ENCODE measurements around the gene CAMKK1. TPM values are rescaled to one million over a fixed set of nuclear protein-coding genes. Genes with fewer than 3 reads are reported as not detected.

Gene CAMKK1
- total and polyA plus RNA-seq, 2 donors: 4.9 to 10.8 TPM

GRCh38 chr17:3836551-3836950, 56.3 kb downstream of the CAMKK1 start:
- Histone ChIP-seq H3K27me3 (ENCODE audit: control insufficient read depth in 2 of 2, insufficient read depth in 1 of 2, low read length in 1 of 2) (no peaks in the 10 kb centered on the region), H3K4me1 (ENCODE audit: control insufficient read depth in 2 of 2, insufficient read depth in 2 of 2, low read length in 2 of 2) (no peaks in the 10 kb centered on the region), H3K9me3 (ENCODE audit: control insufficient read depth in 2 of 2, insufficient read depth in 1 of 2, low read length in 1 of 2) (no peaks in the 10 kb centered on the region), H3K27ac (ENCODE audit: low read depth in 1 of 2, low read length in 1 of 2) (no peak overlapping the region), H3K4me3 (ENCODE audit: low read length in 2 of 2) (no peak overlapping the region), H3K36me3 (ENCODE audit: control insufficient read depth in 2 of 2, insufficient read depth in 2 of 2, low read length in 1 of 2) (peaks cover 68 to 73% of the 10 kb centered on the region in 2 donors)
- 98% methylated on average over 10 of the region's 10 CpGs for WGBS
- DNase-seq (ENCODE audit: low read depth in 6 of 9, low spot score in 9 of 9): no peak

- no peak overlapping the region for H3K4me3 ChIP-seq (ENCODE audit: low read length in 2 of 2)
- DNase-seq (ENCODE audit: low read depth in 6 of 9, low spot score in 9 of 9): no peak
- peaks cover 66 to 67% of the 10 kb centered on the region in 2 donors for H3K36me3 ChIP-seq (ENCODE audit: control insufficient read depth in 2 of 2, insufficient read depth in 2 of 2, low read length in 1 of 2)
- no peaks in the 10 kb centered on the region for H3K4me1 ChIP-seq (ENCODE audit: control insufficient read depth in 2 of 2, insufficient read depth in 2 of 2, low read length in 2 of 2)
- H3K27ac ChIP-seq (ENCODE audit: low read depth in 1 of 2, low read length in 1 of 2): no peak overlapping the region
- H3K27me3 ChIP-seq (ENCODE audit: control insufficient read depth in 2 of 2, insufficient read depth in 1 of 2, low read length in 1 of 2): no peaks in the 10 kb centered on the region
- H3K9me3 ChIP-seq (ENCODE audit: control insufficient read depth in 2 of 2, insufficient read depth in 1 of 2, low read length in 1 of 2): no peaks in the 10 kb centered on the region
- WGBS: 96% methylated on average over 14 of the region's 14 CpGs
These were observed 57.2 kb downstream of the CAMKK1 start for GRCh38 chr17:3835410-3836229.

GRCh38 chr17:3834811-3835210, 58.0 kb downstream of the CAMKK1 start:
- 96% methylated on average over 4 of the region's 4 CpGs for WGBS
- Histone ChIP-seq H3K4me3 (ENCODE audit: low read length in 2 of 2) (no peak overlapping the region), H3K27me3 (ENCODE audit: control insufficient read depth in 2 of 2, insufficient read depth in 1 of 2, low read length in 1 of 2) (no peaks in the 10 kb centered on the region), H3K9me3 (ENCODE audit: control insufficient read depth in 2 of 2, insufficient read depth in 1 of 2, low read length in 1 of 2) (no peaks in the 10 kb centered on the region), H3K4me1 (ENCODE audit: control insufficient read depth in 2 of 2, insufficient read depth in 2 of 2, low read length in 2 of 2) (no peaks in the 10 kb centered on the region), H3K36me3 (ENCODE audit: control insufficient read depth in 2 of 2, insufficient read depth in 2 of 2, low read length in 1 of 2) (peaks cover 60% of the 10 kb centered on the region in 2 donors), H3K27ac (ENCODE audit: low read depth in 1 of 2, low read length in 1 of 2) (no peak overlapping the region)
- DNase-seq (ENCODE audit: low read depth in 6 of 9, low spot score in 9 of 9): no peak

DNA sequence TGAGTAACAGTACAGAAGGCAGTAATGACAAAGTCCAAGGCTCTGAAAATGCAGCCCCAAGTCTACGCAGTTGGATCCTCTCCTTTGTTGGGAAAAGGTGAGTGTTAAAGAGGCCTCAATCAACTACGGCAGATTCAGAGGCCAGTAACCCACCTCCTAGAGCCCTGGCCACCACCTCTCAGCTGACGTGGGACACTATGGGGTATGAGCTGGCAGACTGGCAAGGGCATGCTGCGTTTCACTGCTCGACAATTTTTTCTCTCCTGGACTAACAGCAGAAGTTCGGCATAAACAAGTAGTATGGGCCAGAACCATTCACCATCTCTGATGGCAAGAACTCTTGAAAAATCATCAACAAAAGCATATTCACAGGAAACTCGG, 64.0 kb downstream of the CAMKK1 start:
- no peak for DNase-seq (ENCODE audit: low read depth in 6 of 9, low spot score in 9 of 9)
- no peak overlapping the region for H3K4me3 ChIP-seq (ENCODE audit: low read length in 2 of 2)
- H3K27me3 ChIP-seq (ENCODE audit: control insufficient read depth in 2 of 2, insufficient read depth in 1 of 2, low read length in 1 of 2): no peaks in the 10 kb centered on the region
- 98% methylated on average over 7 of the region's 7 CpGs for WGBS
- H3K4me1 ChIP-seq (ENCODE audit: control insufficient read depth in 2 of 2, insufficient read depth in 2 of 2, low read length in 2 of 2): peaks cover 0 to 13% of the 10 kb centered on the region in 2 donors
- H3K9me3 ChIP-seq (ENCODE audit: control insufficient read depth in 2 of 2, insufficient read depth in 1 of 2, low read length in 1 of 2): no peaks in the 10 kb centered on the region
- H3K36me3 ChIP-seq (ENCODE audit: control insufficient read depth in 2 of 2, insufficient read depth in 2 of 2, low read length in 1 of 2): peaks cover 43 to 59% of the 10 kb centered on the region in 2 donors
- peak overlapping the region in 1 of 2 donors; percentile 13 for H3K27ac ChIP-seq (ENCODE audit: low read depth in 1 of 2, low read length in 1 of 2)

GRCh38 chr17:3828151-3828851, 64.6 kb downstream of the CAMKK1 start:
- H3K36me3 ChIP-seq (ENCODE audit: control insufficient read depth in 2 of 2, insufficient read depth in 2 of 2, low read length in 1 of 2): peaks cover 45 to 61% of the 10 kb centered on the region in 2 donors
- peak overlapping the region in 1 of 2 donors; percentile 13 for H3K27ac ChIP-seq (ENCODE audit: low read depth in 1 of 2, low read length in 1 of 2)
- no peaks in the 10 kb centered on the region for H3K27me3 ChIP-seq (ENCODE audit: control insufficient read depth in 2 of 2, insufficient read depth in 1 of 2, low read length in 1 of 2)
- 95% methylated on average over 7 of the region's 7 CpGs for WGBS
- H3K4me3 ChIP-seq (ENCODE audit: low read length in 2 of 2): no peak overlapping the region
- no peaks in the 10 kb centered on the region for H3K9me3 ChIP-seq (ENCODE audit: control insufficient read depth in 2 of 2, insufficient read depth in 1 of 2, low read length in 1 of 2)
- DNase-seq (ENCODE audit: low read depth in 6 of 9, low spot score in 9 of 9): no peak
- H3K4me1 ChIP-seq (ENCODE audit: control insufficient read depth in 2 of 2, insufficient read depth in 2 of 2, low read length in 2 of 2): peaks cover 0 to 13% of the 10 kb centered on the region in 2 donors

DNA sequence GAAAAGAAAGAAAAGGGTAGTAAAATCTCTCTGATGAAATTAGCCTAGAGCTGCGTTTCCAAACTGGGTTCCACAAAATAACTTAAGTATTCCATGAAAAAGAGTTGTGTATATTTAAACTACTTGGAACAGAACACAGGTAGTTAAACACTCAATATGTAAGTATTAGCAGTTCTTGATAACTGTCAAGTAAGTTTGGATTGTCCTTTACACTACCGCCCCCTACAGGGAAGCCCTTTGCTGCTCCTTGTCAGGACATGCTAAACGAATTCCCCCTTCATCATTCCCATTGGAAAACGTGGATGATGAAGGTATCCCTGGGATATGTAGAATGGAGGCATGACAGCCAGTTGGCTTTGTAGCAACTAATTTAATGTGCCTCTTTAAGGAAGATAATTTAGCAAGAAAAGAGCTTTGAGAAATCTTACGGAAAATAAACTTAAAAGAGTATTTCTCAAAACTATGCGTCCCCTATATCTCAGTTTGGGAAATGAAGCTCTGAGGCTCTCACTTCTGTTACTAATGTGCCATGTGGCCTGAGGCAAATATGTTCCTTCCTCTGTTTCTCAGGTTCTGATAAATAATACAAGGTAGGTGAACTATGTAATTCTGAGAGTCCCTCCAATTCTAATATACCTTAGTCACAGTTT, 65.6 kb downstream of the CAMKK1 start:
- DNase-seq (ENCODE audit: low read depth in 6 of 9, low spot score in 9 of 9): peak; percentile 39 to 89 (median 72)
- H3K36me3 ChIP-seq (ENCODE audit: control insufficient read depth in 2 of 2, insufficient read depth in 2 of 2, low read length in 1 of 2): peaks cover 49 to 63% of the 10 kb centered on the region in 2 donors

GRCh38 chr17:3826191-3826590, 66.7 kb downstream of the CAMKK1 start:
- 97% methylated on average over 4 of the region's 4 CpGs for WGBS
- Histone ChIP-seq H3K27ac (ENCODE audit: low read depth in 1 of 2, low read length in 1 of 2) (no peak overlapping the region), H3K27me3 (ENCODE audit: control insufficient read depth in 2 of 2, insufficient read depth in 1 of 2, low read length in 1 of 2) (no peaks in the 10 kb centered on the region), H3K36me3 (ENCODE audit: control insufficient read depth in 2 of 2, insufficient read depth in 2 of 2, low read length in 1 of 2) (peaks cover 54 to 73% of the 10 kb centered on the region in 2 donors), H3K4me3 (ENCODE audit: low read length in 2 of 2) (no peak overlapping the region), H3K4me1 (ENCODE audit: control insufficient read depth in 2 of 2, insufficient read depth in 2 of 2, low read length in 2 of 2) (peaks cover 0 to 13% of the 10 kb centered on the region in 2 donors), H3K9me3 (ENCODE audit: control insufficient read depth in 2 of 2, insufficient read depth in 1 of 2, low read length in 1 of 2) (no peaks in the 10 kb centered on the region)
- DNase-seq (ENCODE audit: low read depth in 6 of 9, low spot score in 9 of 9): no peak

More for the DNA sequence above, 65.6 kb downstream of the CAMKK1 start:
- H3K4me3 ChIP-seq (ENCODE audit: low read length in 2 of 2): no peak overlapping the region
- 67% methylated on average over 6 of the region's 6 CpGs for WGBS
- H3K27me3 ChIP-seq (ENCODE audit: control insufficient read depth in 2 of 2, insufficient read depth in 1 of 2, low read length in 1 of 2): no peaks in the 10 kb centered on the region
- peaks cover 0 to 13% of the 10 kb centered on the region in 2 donors for H3K4me1 ChIP-seq (ENCODE audit: control insufficient read depth in 2 of 2, insufficient read depth in 2 of 2, low read length in 2 of 2)
- peak overlapping the region in 1 of 2 donors; percentile 13 for H3K27ac ChIP-seq (ENCODE audit: low read depth in 1 of 2, low read length in 1 of 2)
- no peaks in the 10 kb centered on the region for H3K9me3 ChIP-seq (ENCODE audit: control insufficient read depth in 2 of 2, insufficient read depth in 1 of 2, low read length in 1 of 2)

- no peak for DNase-seq (ENCODE audit: low read depth in 6 of 9, low spot score in 9 of 9)
- no peak overlapping the region for H3K4me3 ChIP-seq (ENCODE audit: low read length in 2 of 2)
- no peak overlapping the region for H3K27ac ChIP-seq (ENCODE audit: low read depth in 1 of 2, low read length in 1 of 2)
- WGBS: 96% methylated on average over 9 of the region's 9 CpGs
- H3K36me3 ChIP-seq (ENCODE audit: control insufficient read depth in 2 of 2, insufficient read depth in 2 of 2, low read length in 1 of 2): peaks cover 48 to 85% of the 10 kb centered on the region in 2 donors
- H3K9me3 ChIP-seq (ENCODE audit: control insufficient read depth in 2 of 2, insufficient read depth in 1 of 2, low read length in 1 of 2): no peaks in the 10 kb centered on the region
- no peaks in the 10 kb centered on the region for H3K27me3 ChIP-seq (ENCODE audit: control insufficient read depth in 2 of 2, insufficient read depth in 1 of 2, low read length in 1 of 2)
- H3K4me1 ChIP-seq (ENCODE audit: control insufficient read depth in 2 of 2, insufficient read depth in 2 of 2, low read length in 2 of 2): peaks cover 0 to 10% of the 10 kb centered on the region in 2 donors
These were observed 71.8 kb downstream of the CAMKK1 start for GRCh38 chr17:3821101-3821500.

- DNase-seq (ENCODE audit: low read depth in 6 of 9, low spot score in 9 of 9): no peak
- peaks cover 58 to 88% of the 10 kb centered on the region in 2 donors for H3K36me3 ChIP-seq (ENCODE audit: control insufficient read depth in 2 of 2, insufficient read depth in 2 of 2, low read length in 1 of 2)
- no peaks in the 10 kb centered on the region for H3K27me3 ChIP-seq (ENCODE audit: control insufficient read depth in 2 of 2, insufficient read depth in 1 of 2, low read length in 1 of 2)
- no peaks in the 10 kb centered on the region for H3K9me3 ChIP-seq (ENCODE audit: control insufficient read depth in 2 of 2, insufficient read depth in 1 of 2, low read length in 1 of 2)
- WGBS: 98% methylated on average over 6 of the region's 6 CpGs
- peaks cover 0 to 10% of the 10 kb centered on the region in 2 donors for H3K4me1 ChIP-seq (ENCODE audit: control insufficient read depth in 2 of 2, insufficient read depth in 2 of 2, low read length in 2 of 2)
- no peak overlapping the region for H3K4me3 ChIP-seq (ENCODE audit: low read length in 2 of 2)
- H3K27ac ChIP-seq (ENCODE audit: low read depth in 1 of 2, low read length in 1 of 2): no peak overlapping the region
These were observed 74.1 kb downstream of the CAMKK1 start for GRCh38 chr17:3818786-3819185.
